Psoas muscle (tissue), 8 donors: ENCODE results near the gene SIPA1. TPM values are rescaled to one million over a fixed set of nuclear protein-coding genes. Genes with fewer than 3 reads are reported as not detected.

Experiments
- ATAC-seq, 4 donors: fragments of 200-7000 bp; cut with Tn5 transposase; one replicate each; pipeline ENCODE4 v1.9.1; 2020; ENCODE audit warnings: moderate library complexity in 3 of 4, mild to moderate bottlenecking in 2 of 4
- DNase-seq, 2 donors: peaks; one replicate each; pipeline ENCODE4 v3.0.0-alpha.2; 2020
- H3K27ac ChIP-seq: fragments of 200-600 bp; one replicate; pipeline ENCODE4 v1.8.0; 2022
- H3K27me3 ChIP-seq, 3 donors: fragments of 200-600 bp in 1 of 3; one replicate each; pipeline versions ENCODE4 v1.6.1 to v1.8.0; 2013 to 2022; ENCODE audit warnings: low read length in 2 of 3, mild to moderate bottlenecking in 2 of 3, moderate library complexity in 1 of 3; ENCODE audit not compliant: insufficient read depth in 3 of 3
- H3K36me3 ChIP-seq, 2 donors: fragments of 200-600 bp in 1 of 2; one replicate each; pipeline versions ENCODE4 v1.6.1 to v1.8.0; 2013 to 2022; ENCODE audit warnings: low read depth in 1 of 2, mild to moderate bottlenecking in 1 of 2, moderate library complexity in 1 of 2; ENCODE audit not compliant: insufficient read depth in 1 of 2
- H3K4me1 ChIP-seq: fragments of 200-600 bp; one replicate; pipeline ENCODE4 v1.8.0; 2022
- H3K4me3 ChIP-seq: fragments of 200-600 bp; one replicate; pipeline ENCODE4 v1.8.0; 2022; ENCODE audit warnings: mild to moderate bottlenecking
- H3K9me3 ChIP-seq: fragments of 200-600 bp; one replicate; pipeline ENCODE4 v1.8.0; 2022
- WGBS, 3 donors: extraction: QIAGEN DNeasy Blood & Tissue Kit; methylation state at CpG; one replicate each; pipeline versions ENCODE4 v1.1.6 to v1.1.7; 2013; 5-methylcytosine and 5-hydroxymethylcytosine counted together
- intact Hi-C, 2 donors: fragments of 100-400 bp; cut with DNase I; formaldehyde crosslinking; loops; one replicate each; pipeline versions ENCODE4 v1.11.0 to v1.14.2; 2022
- long read RNA-seq, 2 donors: library from polyadenylated mRNA; unstranded; transcript quantifications; one replicate each; pipeline ENCODE4 v2.0.0, GENCODE V29; 2021
- polyA plus RNA-seq, 3 donors: library from polyadenylated mRNA; stranded (reverse); fragments of 200-250 nt; gene quantifications; one replicate each; pipeline ENCODE4 v1.2.3, GENCODE V29; 2013
- total RNA-seq, 4 donors: library from RNA; stranded (reverse); fragmentation: NEBNext Ultra II Directional in 2 of 4; extraction: Animal tissue kit (Norgen Biotek cat#: 25700) in 2 of 4; gene quantifications; one replicate each; pipeline versions ENCODE4 v1.2.1 to v1.2.4, GENCODE V29; 2021 to 2023
- TF ChIP-seq, protein P1 (sequence below): fragments of 200-600 bp; IDR thresholded peaks from one replicate; pipeline ENCODE4 v1.8.0; 2022; ENCODE audit warnings: antibody characterized with exemption
- donor health status: healthy with polysubstance abuse.
- donor health status: DM: no; HTN: no; CAD: no; lungs with moderate emphysema.
- donor health status: Bipolar disorder and iron deficiency.
- donor health status: healthy.
- donor health status: DM: yes; HTN: yes; CAD: no.
- donor health status: DM: no; HTN: no; CAD: no.
- donor health status: DM: no; HTN: no; CAD: no.
- donor health status: DM: yes; HTN: yes; CAD: no.

The SIPA1 gene
- 10 to 100 TPM; 10.1 to 15.6 (median 11.3) TPM for total RNA-seq
- 10 to 100 TPM in 2 of 3 donors, 1 to 10 TPM in 1; 7.9 to 17.4 (median 13.7) TPM for polyA plus RNA-seq
- long read RNA-seq, donor 1, transcript SIPA1-209 (16 exons, 3,521 nt): major isoform, 19 of 38 reads
- long read RNA-seq, donor 1, partial matches to known transcripts: 16 of 38 reads
- long read RNA-seq, donor 1, other reads (novel, unspliced or antisense): 3 of 38 reads
- long read RNA-seq, donor 2, transcript SIPA1-209 (16 exons, 3,521 nt): major isoform, 19 of 38 reads
- long read RNA-seq, donor 2, partial matches to known transcripts: 17 of 38 reads
- long read RNA-seq, donor 2, other reads (novel, unspliced or antisense): 2 of 38 reads

DNA sequence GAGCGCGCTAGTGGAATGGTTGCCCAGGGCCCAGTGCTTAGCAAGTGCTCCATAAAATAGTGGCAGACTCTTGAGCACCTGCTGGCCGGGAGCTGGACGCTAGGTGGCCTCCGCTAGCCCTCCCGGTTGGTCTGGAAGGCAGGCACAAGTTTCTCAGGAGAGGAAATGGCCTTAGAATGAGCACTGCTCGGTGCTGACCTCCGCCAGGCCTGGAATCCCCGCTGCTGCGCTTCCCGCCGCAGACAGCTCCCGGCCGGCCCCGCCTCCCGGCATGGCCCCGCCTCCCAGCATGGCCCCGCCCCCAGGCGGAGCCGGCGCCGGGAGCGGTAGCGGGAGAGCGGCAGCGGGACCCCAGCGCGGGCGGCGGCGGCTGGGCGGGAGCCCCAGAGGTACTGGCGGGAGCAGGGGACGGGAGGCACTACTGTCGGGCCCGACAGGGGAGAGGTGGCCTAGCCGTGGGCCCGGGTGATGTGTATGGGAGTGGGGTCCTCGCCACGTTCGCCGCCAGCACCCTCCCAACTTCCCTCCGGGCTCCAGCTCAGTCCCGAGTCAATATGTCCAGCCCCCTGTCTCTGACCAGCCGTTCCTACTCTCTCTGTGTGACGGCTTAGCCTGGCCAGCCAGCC is at the start of gene SIPA1:
TSS of gene SIPA1 (plus strand) at position 308 of the 626 bp plus-strand sequence. CDS start 2,821 bp downstream, outside the sequence.
- Histone ChIP-seq H3K9me3 (no peaks in the 10 kb centered on the region), H3K36me3 (peaks cover 6 to 55% of the 10 kb centered on the region in 2 donors), H3K4me3 (peak within 1 kb of the TSS; percentile 78), H3K27ac (peak within 1 kb of the TSS; percentile 75), H3K4me1 (peaks cover 8% of the 10 kb centered on the region), H3K27me3 (no peaks in the 10 kb centered on the region)
- intact Hi-C loops: no loop called here
- TF ChIP-seq, protein P1, sequence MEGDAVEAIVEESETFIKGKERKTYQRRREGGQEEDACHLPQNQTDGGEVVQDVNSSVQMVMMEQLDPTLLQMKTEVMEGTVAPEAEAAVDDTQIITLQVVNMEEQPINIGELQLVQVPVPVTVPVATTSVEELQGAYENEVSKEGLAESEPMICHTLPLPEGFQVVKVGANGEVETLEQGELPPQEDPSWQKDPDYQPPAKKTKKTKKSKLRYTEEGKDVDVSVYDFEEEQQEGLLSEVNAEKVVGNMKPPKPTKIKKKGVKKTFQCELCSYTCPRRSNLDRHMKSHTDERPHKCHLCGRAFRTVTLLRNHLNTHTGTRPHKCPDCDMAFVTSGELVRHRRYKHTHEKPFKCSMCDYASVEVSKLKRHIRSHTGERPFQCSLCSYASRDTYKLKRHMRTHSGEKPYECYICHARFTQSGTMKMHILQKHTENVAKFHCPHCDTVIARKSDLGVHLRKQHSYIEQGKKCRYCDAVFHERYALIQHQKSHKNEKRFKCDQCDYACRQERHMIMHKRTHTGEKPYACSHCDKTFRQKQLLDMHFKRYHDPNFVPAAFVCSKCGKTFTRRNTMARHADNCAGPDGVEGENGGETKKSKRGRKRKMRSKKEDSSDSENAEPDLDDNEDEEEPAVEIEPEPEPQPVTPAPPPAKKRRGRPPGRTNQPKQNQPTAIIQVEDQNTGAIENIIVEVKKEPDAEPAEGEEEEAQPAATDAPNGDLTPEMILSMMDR: peak; percentile 45
- DNase-seq: peak; percentile 73 to 87
- ATAC-seq: peak; percentile 76 to 88 (median 86)
- WGBS, 3 donors: 3 to 6% (median 3%) methylated on average over 34 to 46 of the region's 46 CpGs

DNA sequence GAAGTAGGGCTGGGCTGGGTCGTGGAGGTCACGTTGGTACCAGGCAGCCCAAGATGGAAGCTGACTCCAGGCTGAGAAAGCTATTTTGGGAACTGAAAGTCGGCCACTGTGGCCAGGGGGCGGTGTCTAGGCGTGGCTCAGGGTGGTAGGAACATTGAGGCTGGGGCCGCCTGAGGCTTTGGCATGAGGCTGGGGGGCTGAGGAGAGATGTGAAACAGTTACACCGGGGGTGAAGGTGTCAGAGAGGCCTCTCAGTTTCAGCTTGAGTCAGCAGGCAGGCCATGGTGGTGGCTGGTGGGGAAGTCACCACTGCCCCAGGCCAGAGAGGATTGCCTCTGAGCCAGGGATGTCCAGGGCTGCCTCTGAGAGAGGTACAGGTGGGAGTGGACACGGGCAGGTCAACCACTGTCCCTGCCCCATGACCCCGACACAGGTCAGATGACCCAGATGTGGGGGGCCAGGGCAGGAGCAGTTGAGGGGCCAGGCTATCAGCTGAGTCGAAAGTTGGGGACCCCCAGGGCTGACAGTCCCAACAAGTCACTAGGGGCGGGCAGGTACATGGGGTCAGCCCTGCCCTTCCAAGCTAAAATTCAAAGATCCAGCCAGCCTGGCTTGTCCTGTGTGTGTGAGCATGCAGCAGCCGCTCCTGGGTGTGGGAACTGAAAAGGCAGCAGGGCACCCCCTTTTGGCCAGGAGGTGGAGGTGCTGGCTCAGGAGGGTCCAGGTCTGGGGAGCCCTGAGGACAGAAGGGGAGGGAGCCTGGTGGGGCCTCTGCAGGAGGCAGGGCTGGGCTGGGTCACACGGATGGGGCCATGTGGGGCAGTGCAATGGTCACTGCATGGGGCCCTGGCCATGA is 49.5 kb upstream of the SIPA1 start:
- peak; percentile 72 to 79 (median 77) for ATAC-seq
- TF ChIP-seq, protein P1: peak; percentile 45
- Histone ChIP-seq H3K36me3 (peaks cover 2 to 76% of the 10 kb centered on the region in 2 donors), H3K9me3 (no peaks in the 10 kb centered on the region), H3K27ac (peak overlapping the region; percentile 91), H3K4me3 (peak overlapping the region; percentile 48), H3K27me3 (no peaks in the 10 kb centered on the region), H3K4me1 (peaks cover 75% of the 10 kb centered on the region)
- 27 to 43% (median 38%) methylated on average over 13 of the region's 13 CpGs for WGBS, 3 donors
- intact Hi-C loops: no loop called here
- DNase-seq: peak; percentile 75 to 91

DNA sequence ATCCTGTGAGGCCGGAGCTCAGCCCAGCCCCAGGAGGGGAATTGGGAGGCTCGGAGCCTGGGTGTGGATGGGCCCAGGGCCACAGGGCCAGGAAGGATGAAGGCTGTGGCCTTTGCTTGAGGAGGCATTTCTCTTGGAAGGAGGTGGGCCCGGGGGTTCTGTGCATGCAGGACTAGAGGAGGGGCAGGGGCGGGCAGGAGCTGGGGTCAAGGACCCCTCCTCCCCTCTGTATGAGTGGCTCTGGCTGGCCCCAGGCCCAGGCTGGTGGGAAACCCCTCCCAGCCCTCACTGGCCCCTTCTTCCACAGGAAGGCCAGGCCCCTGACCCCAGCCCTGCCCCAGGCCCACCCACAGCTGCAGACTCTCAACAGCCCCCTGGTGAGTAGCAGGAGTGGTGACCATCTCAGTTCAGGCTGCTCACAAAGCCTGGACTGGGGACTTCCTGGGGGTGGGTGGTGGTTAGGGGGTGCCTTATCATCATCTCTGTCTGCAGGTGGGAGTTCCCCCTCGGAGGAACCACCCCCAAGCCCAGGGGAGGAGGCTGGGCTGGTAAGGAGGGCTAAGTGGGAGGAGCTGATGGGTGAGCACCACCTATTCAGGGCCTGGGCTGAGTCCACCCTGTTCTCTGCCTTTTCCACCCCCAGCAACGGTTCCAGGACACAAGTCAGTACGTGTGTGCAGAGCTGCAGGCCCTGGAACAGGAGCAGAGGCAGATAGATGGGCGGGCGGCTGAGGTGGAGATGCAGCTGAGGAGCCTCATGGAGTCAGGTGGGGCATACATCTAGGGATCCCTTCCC is 48.3 kb upstream of the SIPA1 start:
- H3K27ac ChIP-seq: peak overlapping the region; percentile 91
- DNase-seq: no peak
- H3K4me1 ChIP-seq: peaks cover 78% of the 10 kb centered on the region
- intact Hi-C loops: no loop called here
- H3K36me3 ChIP-seq: peaks cover 2 to 70% of the 10 kb centered on the region in 2 donors
- no peak overlapping the region for H3K4me3 ChIP-seq
- no peaks in the 10 kb centered on the region for H3K27me3 ChIP-seq
- 55 to 63% (median 63%) methylated on average over 8 to 9 of the region's 9 CpGs for WGBS, 3 donors
- no peaks in the 10 kb centered on the region for H3K9me3 ChIP-seq
- TF ChIP-seq, protein P1: no peak
- ATAC-seq: no peak

GRCh38 chr11:65590240-65590738 is 47.6 kb upstream of the SIPA1 start:
- WGBS, 3 donors: 20 to 35% (median 23%) methylated on average over 8 of the region's 8 CpGs
- Histone ChIP-seq H3K4me3 (no peak overlapping the region), H3K27ac (peak overlapping the region; percentile 91), H3K36me3 (peaks cover 2 to 64% of the 10 kb centered on the region in 2 donors), H3K4me1 (peaks cover 82% of the 10 kb centered on the region), H3K27me3 (no peaks in the 10 kb centered on the region), H3K9me3 (no peaks in the 10 kb centered on the region)
- ATAC-seq (peak in 1 of 4 donors; percentile 2), DNase-seq (peak in 1 of 2 donors; percentile 85)
- TF ChIP-seq, protein P1: no peak
- intact Hi-C loops: no loop called here
